H1 (cell line): Measurements from ENCODE around the gene GSAP. TPM values are rescaled to one million over a fixed set of nuclear protein-coding genes. Genes with fewer than 3 reads are reported as not detected.

ENCODE experiments used
- CHD7 ChIP-seq: fragments of 300-600 bp; sonication (generic); IDR thresholded peaks from 2 replicates; pipeline ENCODE4 v1.7.1; 2012; ENCODE audit warnings: low read length, moderate library complexity, mild to moderate bottlenecking, inconsistent platforms; ENCODE audit not compliant: insufficient replicate concordance
- POU5F1 ChIP-seq: IDR thresholded peaks from 2 replicates; pipeline ENCODE4 v1.6.1; 2011; ENCODE audit warnings: low read depth, mild to moderate bottlenecking, low read length, moderate library complexity
- SUZ12 ChIP-seq: fragments of 200-600 bp; sonication (generic); IDR thresholded peaks from 2 replicates; pipeline ENCODE4 v1.6.1; 2012; ENCODE audit warnings: mild to moderate bottlenecking, inconsistent platforms, low read length, moderate library complexity, mixed read lengths
- polyA plus RNA-seq, 7 experiments: library from polyadenylated mRNA; depleted of rRNA in 3 of 7; stranded (reverse) in 5 of 7; unstranded in 2 of 7; fragments of >200 nt in 5 of 7; fragments of 200-250 nt in 2 of 7; gene quantifications; 1 replicate in 5 of 7; 2 replicates in 1 of 7; 4 replicates in 1 of 7; pipeline versions ENCODE4 v1.2.1 to v1.2.3, GENCODE V29; 2011 to 2013; ENCODE audit warnings: missing spikeins in 2 of 7, mixed read lengths in 2 of 7
- total RNA-seq: library from RNA; stranded (reverse); fragmentation: NEBNext Ultra II Directional; extraction: Animal tissue kit (Norgen Biotek cat#: 25700); gene quantifications from 2 replicates; pipeline ENCODE4 v1.2.1, GENCODE V29; 2021

The GSAP gene
- total and polyA plus RNA-seq, 2 of the 8 experiments (the other 6 are each of a cell fraction or from before 2014, with no cell fraction given), result 0.93 to 2.1 TPM

- TF ChIP-seq CHD7 (no peak), POU5F1 (no peak), SUZ12 (no peak)
Observed at GRCh38 chr7:77353407-77353721, 62.8 kb downstream of the GSAP start (continued).
